Upper lobe of left lung (tissue), 4 donors: ENCODE measurements around the gene MYEOV.

Experiments used
- EP300 ChIP-seq, 4 donors: sonication (generic); formaldehyde crosslinking; IDR thresholded peaks; one replicate each; pipeline ENCODE4 v1.5.1; 2017; ENCODE audit warnings: antibody characterized with exemption in 4 of 4, control low read depth in 2 of 4
- POLR2A ChIP-seq, 4 donors: fragments of 450-650 bp; IDR thresholded peaks; one replicate each; pipeline ENCODE4 v1.5.1; 2016 to 2017; ENCODE audit warnings: antibody characterized with exemption in 4 of 4, mild to moderate bottlenecking in 2 of 4
- POLR2AphosphoS5 ChIP-seq, 2 donors: sonication (generic); formaldehyde crosslinking; IDR thresholded peaks; one replicate each; pipeline ENCODE4 v1.5.1; 2017; ENCODE audit warnings: antibody characterized with exemption in 2 of 2
- TF ChIP-seq, protein P1 (sequence below), 6 experiments: fragments of 450-650 bp in 4 of 6; fragments of 200-600 bp in 2 of 6; sonication (generic) in 2 of 6; IDR thresholded peaks; one replicate each; pipeline ENCODE4 v1.5.1; 2016 to 2019; ENCODE audit warnings: antibody characterized with exemption in 6 of 6

DNA sequence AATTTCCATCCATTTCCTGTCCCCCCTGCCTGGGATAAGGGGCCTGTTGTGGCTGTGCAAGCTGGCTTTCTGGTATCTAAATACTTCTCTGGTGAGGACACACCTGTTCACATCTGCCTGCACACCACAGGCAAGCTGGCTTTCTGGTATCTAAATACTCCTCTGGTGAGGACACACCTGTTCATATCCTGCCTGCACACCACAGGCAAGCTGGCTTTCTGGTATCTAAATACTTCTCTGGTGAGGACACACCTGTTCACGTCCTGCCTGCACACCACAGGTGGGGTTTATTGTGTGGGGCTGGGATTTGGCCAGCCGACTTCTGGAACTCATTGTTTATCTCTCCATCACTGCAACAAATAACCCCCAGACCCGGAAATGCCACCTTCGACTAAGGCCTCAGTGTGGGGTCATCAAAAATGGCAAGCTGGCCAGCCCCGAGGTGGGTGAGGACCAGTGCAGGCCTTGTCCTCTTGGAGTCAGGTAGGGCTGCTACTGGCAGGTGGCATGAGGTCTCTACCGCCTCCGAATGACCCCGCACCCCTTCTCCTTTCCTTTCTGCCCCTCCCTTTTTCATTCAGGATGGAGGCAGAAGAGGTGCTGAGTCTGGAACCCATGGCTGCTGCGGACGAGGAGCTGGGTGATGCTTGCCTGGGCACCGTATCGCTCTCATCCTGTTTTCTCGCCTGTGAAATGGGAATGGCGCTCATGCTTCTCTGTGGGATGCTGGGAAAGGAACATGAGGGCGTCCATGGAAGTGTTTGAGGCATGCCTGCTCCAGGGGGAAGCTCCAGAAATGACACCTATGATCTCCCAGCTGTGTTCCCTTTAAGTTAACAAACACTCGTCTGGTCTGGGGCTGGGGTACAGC lies 43.5 kb upstream of the MYEOV start:
- TF ChIP-seq POLR2A (IDR thresholded peaks at IDR 0.05) (no peak), POLR2AphosphoS5 (IDR thresholded peaks at IDR 0.05) (no peak), EP300 (IDR thresholded peaks at IDR 0.05) (no peak)
- TF ChIP-seq, protein P1, sequence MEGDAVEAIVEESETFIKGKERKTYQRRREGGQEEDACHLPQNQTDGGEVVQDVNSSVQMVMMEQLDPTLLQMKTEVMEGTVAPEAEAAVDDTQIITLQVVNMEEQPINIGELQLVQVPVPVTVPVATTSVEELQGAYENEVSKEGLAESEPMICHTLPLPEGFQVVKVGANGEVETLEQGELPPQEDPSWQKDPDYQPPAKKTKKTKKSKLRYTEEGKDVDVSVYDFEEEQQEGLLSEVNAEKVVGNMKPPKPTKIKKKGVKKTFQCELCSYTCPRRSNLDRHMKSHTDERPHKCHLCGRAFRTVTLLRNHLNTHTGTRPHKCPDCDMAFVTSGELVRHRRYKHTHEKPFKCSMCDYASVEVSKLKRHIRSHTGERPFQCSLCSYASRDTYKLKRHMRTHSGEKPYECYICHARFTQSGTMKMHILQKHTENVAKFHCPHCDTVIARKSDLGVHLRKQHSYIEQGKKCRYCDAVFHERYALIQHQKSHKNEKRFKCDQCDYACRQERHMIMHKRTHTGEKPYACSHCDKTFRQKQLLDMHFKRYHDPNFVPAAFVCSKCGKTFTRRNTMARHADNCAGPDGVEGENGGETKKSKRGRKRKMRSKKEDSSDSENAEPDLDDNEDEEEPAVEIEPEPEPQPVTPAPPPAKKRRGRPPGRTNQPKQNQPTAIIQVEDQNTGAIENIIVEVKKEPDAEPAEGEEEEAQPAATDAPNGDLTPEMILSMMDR (IDR thresholded peaks at IDR 0.05) = no peak
